AML-193 (cell line): ENCODE results near the gene ZACN.
"Not testable (repeated sequence)": the region's sequence is repeated elsewhere in the genome, so short reads cannot be mapped to it uniquely, and the experiment has no call there.

ENCODE experiments used
- DNase-seq, 2 experiments: peaks; one replicate each; lab custom pipeline; 2025; lab: John Stamatoyannopoulos, UW

The ZACN gene

GRCh38 chr17:76078860-76079534 lies at the start of gene ZACN:
TSS of gene ZACN (plus strand) at chr17:76079182. CDS start at chr17:76079265, 83 bp downstream.
- DNase-seq: no peak

- DNase-seq: no peak
Measured at GRCh38 chr17:76032073-76032779, 46.8 kb upstream of the ZACN start.

- DNase-seq: no peak
Measured at GRCh38 chr17:76032780-76033108, 46.2 kb upstream of the ZACN start.

GRCh38 chr17:76033139-76033538 lies 45.8 kb upstream of the ZACN start:
- no peak for DNase-seq

- no peak for DNase-seq
Measured at GRCh38 chr17:76034428-76035350, 44.3 kb upstream of the ZACN start.

GRCh38 chr17:76036497-76037261 lies 42.3 kb upstream of the ZACN start:
- no peak for DNase-seq

DNA sequence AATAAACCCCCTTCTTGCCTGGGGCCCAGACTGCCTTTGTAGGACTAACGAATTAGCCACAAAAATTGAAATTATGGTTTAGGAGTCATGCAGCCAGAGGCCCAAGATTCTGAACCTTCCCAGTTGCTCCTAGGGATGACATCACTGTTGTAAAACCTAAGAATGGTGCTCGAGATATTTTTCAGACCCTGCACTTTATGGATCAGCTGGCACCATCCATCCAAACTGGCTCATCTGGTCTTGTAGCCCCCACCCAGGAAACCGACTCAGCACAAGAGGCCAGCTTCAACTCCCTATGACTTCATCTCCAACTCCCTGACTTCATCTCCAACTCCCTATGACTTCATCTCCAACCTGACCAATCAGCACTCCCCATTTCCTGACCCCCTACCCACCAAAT lies 40.9 kb upstream of the ZACN start:
- DNase-seq: no peak

GRCh38 chr17:76039121-76039520 lies 39.9 kb upstream of the ZACN start:
- DNase-seq: no peak

- DNase-seq: no peak
Measured at GRCh38 chr17:76040376-76040775, 38.6 kb upstream of the ZACN start.

- DNase-seq: not testable (repeated sequence)
Measured at GRCh38 chr17:76042868-76043267, 36.1 kb upstream of the ZACN start.

DNA sequence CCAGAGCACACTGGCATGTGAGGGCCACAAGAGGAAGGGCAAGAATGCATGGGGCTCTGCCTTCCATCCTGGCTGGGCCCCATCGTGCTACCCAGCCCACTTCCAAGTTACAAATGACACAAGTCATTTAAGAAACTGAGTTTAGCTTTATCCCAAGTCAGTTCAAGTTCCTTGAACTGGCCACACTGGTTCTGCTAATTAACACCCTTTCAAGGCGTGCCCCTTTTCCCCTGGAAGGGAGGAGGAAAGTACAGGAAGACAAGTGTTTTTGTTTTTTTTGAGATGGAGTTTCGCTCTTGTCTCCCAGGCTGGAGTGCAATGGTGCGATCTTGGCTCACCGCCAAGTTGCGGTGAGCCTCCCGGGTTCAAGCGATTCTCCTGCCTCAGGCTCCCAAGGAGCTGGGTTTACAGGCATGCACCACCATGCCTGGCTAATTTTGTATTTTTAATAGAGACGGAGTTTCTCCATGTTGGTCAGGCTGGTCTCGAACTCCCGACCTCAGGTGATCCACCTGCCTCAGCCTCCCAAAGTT lies 34.4 kb upstream of the ZACN start:
- not testable (repeated sequence) for DNase-seq

- no peak for DNase-seq
Measured at GRCh38 chr17:76046064-76046463, 32.9 kb upstream of the ZACN start.

DNA sequence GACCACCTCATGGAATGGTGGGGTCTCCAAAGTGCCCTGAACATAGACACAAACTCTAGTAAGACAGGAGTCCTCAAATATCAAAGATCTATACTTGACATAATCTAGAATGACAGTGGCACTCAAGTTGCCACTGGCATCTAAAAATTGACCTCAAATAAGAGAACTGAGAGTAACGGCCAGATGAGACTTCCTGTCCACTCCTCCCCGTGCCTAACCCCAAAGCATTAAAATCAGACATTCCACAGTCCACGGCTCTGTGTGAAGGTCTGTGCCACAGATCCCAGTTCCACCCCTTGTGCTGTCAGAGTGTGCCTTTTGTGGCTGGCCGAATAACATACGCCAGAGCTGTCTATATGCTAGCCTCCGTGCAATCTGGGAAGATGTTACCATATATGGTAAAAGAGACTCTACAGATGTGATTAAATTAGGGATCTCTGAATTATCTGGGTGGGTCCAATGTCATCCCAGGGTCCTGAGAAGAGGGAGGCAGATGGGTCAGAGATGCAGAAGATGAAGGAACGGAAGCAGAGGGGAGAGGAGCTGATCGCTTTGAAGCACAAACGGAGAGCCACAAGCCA lies 30.9 kb upstream of the ZACN start:
- no peak for DNase-seq

GRCh38 chr17:76048711-76049110 lies 30.3 kb upstream of the ZACN start:
- DNase-seq: no peak

DNA sequence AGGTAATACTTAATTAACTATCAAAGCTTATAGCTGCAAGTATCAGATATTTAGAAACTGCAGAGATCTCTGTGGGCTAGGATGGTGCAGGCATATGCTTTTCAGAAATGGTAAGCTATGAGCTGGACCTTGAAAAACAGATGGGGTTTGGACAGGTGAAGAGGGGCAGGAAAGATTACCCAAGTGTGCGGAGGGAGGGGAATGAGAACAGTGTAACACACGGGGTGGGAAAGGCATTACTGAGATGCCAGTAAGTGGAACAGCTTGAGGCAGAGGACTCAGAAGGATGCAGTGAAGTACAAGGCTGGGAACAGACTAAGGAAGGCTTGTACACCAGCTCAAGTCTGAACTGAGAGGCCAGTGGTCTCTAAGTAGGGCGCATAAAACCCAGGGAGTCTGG lies 29.7 kb upstream of the ZACN start:
- no peak for DNase-seq

GRCh38 chr17:76049836-76050537 lies 29.0 kb upstream of the ZACN start:
- DNase-seq: no peak

DNA sequence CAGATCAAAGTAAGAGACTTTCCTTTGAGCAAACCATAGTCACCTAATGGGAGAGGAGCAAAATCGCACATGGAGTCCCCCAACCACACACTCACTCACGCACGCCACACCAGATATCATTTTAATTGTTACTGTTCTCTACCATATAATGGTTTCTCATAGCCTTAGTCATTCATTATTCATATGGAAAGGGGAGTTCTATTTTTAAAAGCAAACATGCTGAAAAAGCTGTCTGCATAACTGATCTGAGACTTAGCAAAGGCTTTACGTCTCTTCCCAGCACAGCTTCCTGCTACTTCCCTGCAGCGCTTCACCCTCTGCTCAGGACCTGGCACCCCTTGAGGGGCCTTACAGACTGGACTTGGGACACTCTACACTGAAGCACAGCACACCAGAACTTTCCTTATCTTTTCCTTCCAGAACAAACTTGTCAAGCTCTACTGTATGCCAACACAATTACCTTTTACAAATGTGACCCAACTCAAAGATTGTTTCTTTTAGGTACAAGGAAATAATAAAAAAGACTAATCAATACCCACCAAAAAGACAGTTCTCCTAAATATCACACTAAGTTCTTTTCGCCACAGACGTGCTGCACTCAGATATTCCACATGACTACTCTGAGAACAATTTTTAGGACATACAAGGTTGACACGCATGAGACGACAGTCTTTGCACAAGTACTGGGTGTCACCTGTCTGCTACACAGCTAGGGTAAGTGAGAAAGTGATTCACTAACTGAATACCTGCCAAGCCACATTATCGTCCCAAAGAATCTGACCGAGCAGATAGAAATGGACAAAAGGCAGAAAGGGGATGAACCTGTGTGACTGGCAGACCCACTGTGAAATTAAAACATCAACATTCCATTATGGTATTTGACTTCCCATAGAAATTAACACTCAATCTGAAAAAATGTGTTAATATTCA lies 28.2 kb upstream of the ZACN start:
- DNase-seq: no peak

- no peak for DNase-seq
Measured at GRCh38 chr17:76051561-76051960, 27.4 kb upstream of the ZACN start.

DNA sequence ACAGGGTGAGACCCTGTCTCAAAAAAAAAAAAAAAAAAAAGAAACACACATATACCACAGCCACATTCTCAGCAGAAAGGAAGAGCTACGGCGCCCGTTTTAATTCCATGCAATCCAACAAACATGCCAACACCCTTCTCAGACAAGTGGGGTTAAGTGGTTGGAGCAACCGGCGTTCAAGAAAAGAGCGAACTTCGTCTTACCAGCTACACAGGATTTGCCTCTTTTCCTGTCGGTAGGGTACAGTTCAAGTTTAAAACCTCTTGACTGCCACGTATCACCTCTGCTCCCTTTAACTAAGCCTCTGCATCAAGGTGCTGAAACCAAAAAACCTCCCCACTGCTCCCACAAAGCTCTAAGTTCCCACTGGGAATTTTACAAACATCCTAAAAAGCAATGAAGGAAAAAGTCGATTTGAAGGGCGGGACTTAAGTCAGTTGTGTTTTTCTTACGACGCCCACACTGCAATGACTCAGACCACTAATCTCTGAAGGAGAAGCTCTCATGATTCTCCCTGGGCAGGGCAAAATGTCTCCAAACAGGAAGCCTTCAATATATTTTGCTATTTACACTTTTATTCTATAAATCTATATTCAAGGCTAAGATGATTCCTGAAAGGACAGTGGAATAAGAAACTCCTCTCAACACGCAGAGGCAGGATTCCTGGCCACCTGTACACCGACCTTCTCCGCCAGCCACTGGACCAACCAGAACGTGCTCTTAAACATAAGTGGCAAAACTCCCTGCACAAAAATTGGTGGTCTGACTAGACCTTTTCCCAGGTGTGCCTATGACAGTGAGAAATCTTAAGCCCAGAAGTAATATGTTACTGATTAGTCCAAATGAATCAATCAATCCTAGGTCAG lies 25.5 kb upstream of the ZACN start:
- DNase-seq: no peak
